Ishikawa (cell line): ENCODE data around the gene RAP2A.

Source experiments
- CEBPB ChIP-seq: IDR thresholded peaks from 2 replicates; pipeline ENCODE4 v1.6.1; 2012
- CREB1 ChIP-seq: IDR thresholded peaks from 2 replicates; pipeline ENCODE4 v1.6.1; 2012; ENCODE audit warnings: low read depth
- EGR1 ChIP-seq: IDR thresholded peaks from 2 replicates; pipeline ENCODE4 v1.6.1; 2012
- EP300 ChIP-seq: IDR thresholded peaks from 2 replicates; pipeline ENCODE4 v1.6.1; 2012; ENCODE audit warnings: borderline replicate concordance
- FOXM1 ChIP-seq: IDR thresholded peaks from 2 replicates; pipeline ENCODE4 v1.6.1; 2012; ENCODE audit warnings: low read depth, borderline replicate concordance
- NFIC ChIP-seq: IDR thresholded peaks from 2 replicates; pipeline ENCODE4 v1.6.1; 2012
- RAD21 ChIP-seq: IDR thresholded peaks from 2 replicates; pipeline ENCODE4 v1.6.1; 2012; ENCODE audit warnings: low read depth
- TAF1 ChIP-seq: IDR thresholded peaks from 2 replicates; pipeline ENCODE4 v1.6.1; 2012; ENCODE audit warnings: low read depth, mild to moderate bottlenecking
- TCF12 ChIP-seq: IDR thresholded peaks from 2 replicates; pipeline ENCODE4 v1.6.1; 2012; ENCODE audit warnings: low read depth
- TEAD4 ChIP-seq: IDR thresholded peaks from 2 replicates; pipeline ENCODE4 v1.6.1; 2012
- YY1 ChIP-seq: IDR thresholded peaks from 2 replicates; pipeline ENCODE4 v1.6.1; 2012; ENCODE audit warnings: low read depth
- ZBTB7A ChIP-seq: IDR thresholded peaks from 2 replicates; pipeline ENCODE4 v1.6.1; 2012; ENCODE audit warnings: low read depth
- TF ChIP-seq, protein P1 (sequence below): IDR thresholded peaks from 2 replicates; pipeline ENCODE4 v1.6.1; 2012; ENCODE audit warnings: low read depth, mild to moderate bottlenecking
- TF ChIP-seq, protein P2 (sequence below): IDR thresholded peaks from 2 replicates; pipeline ENCODE4 v1.6.1; 2012
- TF ChIP-seq, protein P3 (sequence below): IDR thresholded peaks from 2 replicates; pipeline ENCODE4 v1.6.1; 2012

The RAP2A gene

DNA sequence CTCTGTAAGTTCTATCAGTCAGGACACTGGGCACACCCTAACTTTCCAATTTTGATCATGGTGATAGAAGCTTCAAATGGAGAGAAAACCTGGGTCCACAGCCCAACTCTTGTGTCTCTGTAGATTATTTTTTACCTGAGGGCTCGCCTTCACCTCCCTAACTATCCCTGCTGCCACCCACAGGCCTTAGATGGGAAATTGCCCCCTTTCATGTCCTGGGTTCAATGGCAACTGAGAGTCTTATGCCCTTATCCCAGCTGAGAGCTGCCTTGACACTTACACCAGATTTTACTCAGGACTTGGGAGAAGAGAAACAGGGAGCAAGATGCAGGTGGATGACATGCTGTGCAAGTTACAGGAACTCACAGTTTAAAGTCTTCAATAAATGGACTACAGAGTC is 81.7 kb downstream of the RAP2A start:
- TF ChIP-seq TEAD4 (no peak), CEBPB (no peak), EP300 (no peak), EGR1 (no peak), CREB1 (no peak), YY1 (no peak), RAD21 (no peak), ZBTB7A (no peak), FOXM1 (no peak)
- TF ChIP-seq, protein P1, sequence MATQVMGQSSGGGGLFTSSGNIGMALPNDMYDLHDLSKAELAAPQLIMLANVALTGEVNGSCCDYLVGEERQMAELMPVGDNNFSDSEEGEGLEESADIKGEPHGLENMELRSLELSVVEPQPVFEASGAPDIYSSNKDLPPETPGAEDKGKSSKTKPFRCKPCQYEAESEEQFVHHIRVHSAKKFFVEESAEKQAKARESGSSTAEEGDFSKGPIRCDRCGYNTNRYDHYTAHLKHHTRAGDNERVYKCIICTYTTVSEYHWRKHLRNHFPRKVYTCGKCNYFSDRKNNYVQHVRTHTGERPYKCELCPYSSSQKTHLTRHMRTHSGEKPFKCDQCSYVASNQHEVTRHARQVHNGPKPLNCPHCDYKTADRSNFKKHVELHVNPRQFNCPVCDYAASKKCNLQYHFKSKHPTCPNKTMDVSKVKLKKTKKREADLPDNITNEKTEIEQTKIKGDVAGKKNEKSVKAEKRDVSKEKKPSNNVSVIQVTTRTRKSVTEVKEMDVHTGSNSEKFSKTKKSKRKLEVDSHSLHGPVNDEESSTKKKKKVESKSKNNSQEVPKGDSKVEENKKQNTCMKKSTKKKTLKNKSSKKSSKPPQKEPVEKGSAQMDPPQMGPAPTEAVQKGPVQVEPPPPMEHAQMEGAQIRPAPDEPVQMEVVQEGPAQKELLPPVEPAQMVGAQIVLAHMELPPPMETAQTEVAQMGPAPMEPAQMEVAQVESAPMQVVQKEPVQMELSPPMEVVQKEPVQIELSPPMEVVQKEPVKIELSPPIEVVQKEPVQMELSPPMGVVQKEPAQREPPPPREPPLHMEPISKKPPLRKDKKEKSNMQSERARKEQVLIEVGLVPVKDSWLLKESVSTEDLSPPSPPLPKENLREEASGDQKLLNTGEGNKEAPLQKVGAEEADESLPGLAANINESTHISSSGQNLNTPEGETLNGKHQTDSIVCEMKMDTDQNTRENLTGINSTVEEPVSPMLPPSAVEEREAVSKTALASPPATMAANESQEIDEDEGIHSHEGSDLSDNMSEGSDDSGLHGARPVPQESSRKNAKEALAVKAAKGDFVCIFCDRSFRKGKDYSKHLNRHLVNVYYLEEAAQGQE = no peak
- TF ChIP-seq, protein P2, sequence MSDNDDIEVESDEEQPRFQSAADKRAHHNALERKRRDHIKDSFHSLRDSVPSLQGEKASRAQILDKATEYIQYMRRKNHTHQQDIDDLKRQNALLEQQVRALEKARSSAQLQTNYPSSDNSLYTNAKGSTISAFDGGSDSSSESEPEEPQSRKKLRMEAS = no peak

DNA sequence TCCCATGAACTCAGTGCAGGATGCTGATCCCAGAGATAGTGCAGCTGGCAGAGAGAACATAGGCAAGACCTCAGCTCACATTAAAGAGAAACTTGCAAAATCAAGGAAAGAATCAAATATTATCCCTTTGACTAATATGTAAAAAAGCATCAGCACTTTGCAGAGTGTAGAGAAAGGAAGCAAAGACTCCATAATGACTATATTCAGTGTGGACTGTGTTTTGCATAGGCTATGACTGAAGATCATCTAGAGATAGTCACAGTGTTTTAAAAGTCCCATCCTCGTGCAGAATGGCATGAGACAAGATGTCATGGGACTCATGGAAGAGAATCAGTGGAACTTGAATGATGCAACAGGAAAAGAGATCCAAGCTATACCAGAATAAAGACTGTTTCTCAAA is 84.0 kb downstream of the RAP2A start:
- TF ChIP-seq EP300 (no peak), YY1 (no peak), RAD21 (no peak), CEBPB (no peak), TAF1 (no peak), EGR1 (no peak), ZBTB7A (no peak), TCF12 (no peak), TEAD4 (no peak), CREB1 (no peak), NFIC (no peak), FOXM1 (no peak)
- TF ChIP-seq, protein P1 = no peak
- TF ChIP-seq, protein P2 = no peak
- TF ChIP-seq, protein P3, sequence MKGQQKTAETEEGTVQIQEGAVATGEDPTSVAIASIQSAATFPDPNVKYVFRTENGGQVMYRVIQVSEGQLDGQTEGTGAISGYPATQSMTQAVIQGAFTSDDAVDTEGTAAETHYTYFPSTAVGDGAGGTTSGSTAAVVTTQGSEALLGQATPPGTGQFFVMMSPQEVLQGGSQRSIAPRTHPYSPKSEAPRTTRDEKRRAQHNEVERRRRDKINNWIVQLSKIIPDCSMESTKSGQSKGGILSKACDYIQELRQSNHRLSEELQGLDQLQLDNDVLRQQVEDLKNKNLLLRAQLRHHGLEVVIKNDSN = no peak
